ENCODE results near the gene DBI.
A peak's percentile ranks its signal among the peaks of the same experiment; 100 is the strongest.

Gene DBI

GRCh38 chr2:119338272-119338671 lies 28.5 kb upstream of the DBI start:
- no peaks in the 10 kb centered on the region for H3K36me3 ChIP-seq (ENCODE audit: insufficient read depth, low read length)
- H3K4me1 ChIP-seq (ENCODE audit: control insufficient read depth, insufficient read depth, low read length, unreplicated experiment) = no peaks in the 10 kb centered on the region
- H3K79me2 ChIP-seq (ENCODE audit: control insufficient read depth, insufficient read depth, low read length, unreplicated experiment) = no peaks in the 10 kb centered on the region
- no peak overlapping the region for H2AFZ ChIP-seq (ENCODE audit: low read length, unreplicated experiment)
- H3K27me3 ChIP-seq (ENCODE audit: insufficient read depth, low read length) = no peaks in the 10 kb centered on the region
- no peak overlapping the region for H3K27ac ChIP-seq (ENCODE audit: low read depth, low read length)
- no peak overlapping the region for H3K4me3 ChIP-seq (ENCODE audit: low read depth, low read length)

- Histone ChIP-seq H3K27me3 (ENCODE audit: insufficient read depth, low read length) (no peaks in the 10 kb centered on the region), H3K4me1 (ENCODE audit: control insufficient read depth, insufficient read depth, low read length, unreplicated experiment) (no peaks in the 10 kb centered on the region), H3K4me3 (ENCODE audit: low read depth, low read length) (no peak overlapping the region), H3K36me3 (ENCODE audit: insufficient read depth, low read length) (no peaks in the 10 kb centered on the region), H2AFZ (ENCODE audit: low read length, unreplicated experiment) (no peak overlapping the region), H3K27ac (ENCODE audit: low read depth, low read length) (no peak overlapping the region), H3K79me2 (ENCODE audit: control insufficient read depth, insufficient read depth, low read length, unreplicated experiment) (no peaks in the 10 kb centered on the region)
These were observed 27.8 kb upstream of the DBI start for GRCh38 chr2:119338826-119339561.

- Histone ChIP-seq H3K36me3 (ENCODE audit: insufficient read depth, low read length) (no peaks in the 10 kb centered on the region), H3K4me3 (ENCODE audit: low read depth, low read length) (no peak overlapping the region), H3K27ac (ENCODE audit: low read depth, low read length) (no peak overlapping the region)
These were observed 27.2 kb upstream of the DBI start for GRCh38 chr2:119339562-119339923.

GRCh38 chr2:119341684-119342083 lies 25.1 kb upstream of the DBI start:
- Histone ChIP-seq H3K27me3 (ENCODE audit: insufficient read depth, low read length) (no peaks in the 10 kb centered on the region), H3K4me3 (ENCODE audit: low read depth, low read length) (no peak overlapping the region), H3K27ac (ENCODE audit: low read depth, low read length) (no peak overlapping the region), H3K79me2 (ENCODE audit: control insufficient read depth, insufficient read depth, low read length, unreplicated experiment) (no peaks in the 10 kb centered on the region), H3K4me1 (ENCODE audit: control insufficient read depth, insufficient read depth, low read length, unreplicated experiment) (no peaks in the 10 kb centered on the region), H2AFZ (ENCODE audit: low read length, unreplicated experiment) (no peak overlapping the region), H3K36me3 (ENCODE audit: insufficient read depth, low read length) (no peaks in the 10 kb centered on the region)

More at GRCh38 chr2:119339562-119339923, 27.2 kb upstream of the DBI start:
- no peak overlapping the region for H2AFZ ChIP-seq (ENCODE audit: low read length, unreplicated experiment)
- H3K79me2 ChIP-seq (ENCODE audit: control insufficient read depth, insufficient read depth, low read length, unreplicated experiment) = no peaks in the 10 kb centered on the region
- H3K4me1 ChIP-seq (ENCODE audit: control insufficient read depth, insufficient read depth, low read length, unreplicated experiment) = no peaks in the 10 kb centered on the region
- H3K27me3 ChIP-seq (ENCODE audit: insufficient read depth, low read length) = no peaks in the 10 kb centered on the region

- Histone ChIP-seq H3K27me3 (ENCODE audit: insufficient read depth, low read length) (no peaks in the 10 kb centered on the region), H3K27ac (ENCODE audit: low read depth, low read length) (no peak overlapping the region), H3K4me3 (ENCODE audit: low read depth, low read length) (no peak overlapping the region), H2AFZ (ENCODE audit: low read length, unreplicated experiment) (no peak overlapping the region), H3K36me3 (ENCODE audit: insufficient read depth, low read length) (no peaks in the 10 kb centered on the region), H3K79me2 (ENCODE audit: control insufficient read depth, insufficient read depth, low read length, unreplicated experiment) (no peaks in the 10 kb centered on the region), H3K4me1 (ENCODE audit: control insufficient read depth, insufficient read depth, low read length, unreplicated experiment) (no peaks in the 10 kb centered on the region)
These were observed 17.5 kb upstream of the DBI start for GRCh38 chr2:119349289-119349688.

GRCh38 chr2:119350311-119350998 lies 16.3 kb upstream of the DBI start:
- H3K4me3 ChIP-seq (ENCODE audit: low read depth, low read length) = no peak overlapping the region
- no peaks in the 10 kb centered on the region for H3K4me1 ChIP-seq (ENCODE audit: control insufficient read depth, insufficient read depth, low read length, unreplicated experiment)
- no peaks in the 10 kb centered on the region for H3K79me2 ChIP-seq (ENCODE audit: control insufficient read depth, insufficient read depth, low read length, unreplicated experiment)
- no peaks in the 10 kb centered on the region for H3K27me3 ChIP-seq (ENCODE audit: insufficient read depth, low read length)
- H3K27ac ChIP-seq (ENCODE audit: low read depth, low read length) = no peak overlapping the region
- no peak overlapping the region for H2AFZ ChIP-seq (ENCODE audit: low read length, unreplicated experiment)
- no peaks in the 10 kb centered on the region for H3K36me3 ChIP-seq (ENCODE audit: insufficient read depth, low read length)

GRCh38 chr2:119352357-119352756 lies 14.4 kb upstream of the DBI start:
- no peaks in the 10 kb centered on the region for H3K4me1 ChIP-seq (ENCODE audit: control insufficient read depth, insufficient read depth, low read length, unreplicated experiment)
- H3K27ac ChIP-seq (ENCODE audit: low read depth, low read length) = no peak overlapping the region
- H2AFZ ChIP-seq (ENCODE audit: low read length, unreplicated experiment) = no peak overlapping the region
- no peaks in the 10 kb centered on the region for H3K27me3 ChIP-seq (ENCODE audit: insufficient read depth, low read length)
- H3K36me3 ChIP-seq (ENCODE audit: insufficient read depth, low read length) = no peaks in the 10 kb centered on the region
- no peaks in the 10 kb centered on the region for H3K79me2 ChIP-seq (ENCODE audit: control insufficient read depth, insufficient read depth, low read length, unreplicated experiment)
- no peak overlapping the region for H3K4me3 ChIP-seq (ENCODE audit: low read depth, low read length)

GRCh38 chr2:119354860-119355259 lies 11.9 kb upstream of the DBI start:
- H3K36me3 ChIP-seq (ENCODE audit: insufficient read depth, low read length) = no peaks in the 10 kb centered on the region
- no peak overlapping the region for H3K4me3 ChIP-seq (ENCODE audit: low read depth, low read length)
- no peak overlapping the region for H2AFZ ChIP-seq (ENCODE audit: low read length, unreplicated experiment)
- no peaks in the 10 kb centered on the region for H3K79me2 ChIP-seq (ENCODE audit: control insufficient read depth, insufficient read depth, low read length, unreplicated experiment)
- H3K4me1 ChIP-seq (ENCODE audit: control insufficient read depth, insufficient read depth, low read length, unreplicated experiment) = no peaks in the 10 kb centered on the region
- no peaks in the 10 kb centered on the region for H3K27me3 ChIP-seq (ENCODE audit: insufficient read depth, low read length)
- H3K27ac ChIP-seq (ENCODE audit: low read depth, low read length) = no peak overlapping the region

- Histone ChIP-seq H3K36me3 (ENCODE audit: insufficient read depth, low read length) (no peaks in the 10 kb centered on the region), H3K27me3 (ENCODE audit: insufficient read depth, low read length) (no peaks in the 10 kb centered on the region), H3K79me2 (ENCODE audit: control insufficient read depth, insufficient read depth, low read length, unreplicated experiment) (peaks cover 3% of the 10 kb centered on the region), H3K27ac (ENCODE audit: low read depth, low read length) (no peak overlapping the region), H3K4me3 (ENCODE audit: low read depth, low read length) (no peak overlapping the region), H2AFZ (ENCODE audit: low read length, unreplicated experiment) (no peak overlapping the region), H3K4me1 (ENCODE audit: control insufficient read depth, insufficient read depth, low read length, unreplicated experiment) (peaks cover under 1% of the 10 kb centered on the region)
These were observed 7.0 kb upstream of the DBI start for GRCh38 chr2:119359774-119360173.

GRCh38 chr2:119360423-119360966 lies 6.3 kb upstream of the DBI start:
- H3K27ac ChIP-seq (ENCODE audit: low read depth, low read length) = no peak overlapping the region
- H3K4me3 ChIP-seq (ENCODE audit: low read depth, low read length) = no peak overlapping the region
- H2AFZ ChIP-seq (ENCODE audit: low read length, unreplicated experiment) = no peak overlapping the region
- H3K36me3 ChIP-seq (ENCODE audit: insufficient read depth, low read length) = no peaks in the 10 kb centered on the region
- H3K79me2 ChIP-seq (ENCODE audit: control insufficient read depth, insufficient read depth, low read length, unreplicated experiment) = peaks cover 9% of the 10 kb centered on the region
- peaks cover 7% of the 10 kb centered on the region for H3K4me1 ChIP-seq (ENCODE audit: control insufficient read depth, insufficient read depth, low read length, unreplicated experiment)
- H3K27me3 ChIP-seq (ENCODE audit: insufficient read depth, low read length) = no peaks in the 10 kb centered on the region

GRCh38 chr2:119364798-119365197 lies 2.0 kb upstream of the DBI start:
- H3K36me3 ChIP-seq (ENCODE audit: insufficient read depth, low read length) = peaks cover 5% of the 10 kb centered on the region; the same call in 1 of the 2 replicates
- H2AFZ ChIP-seq (ENCODE audit: low read length, unreplicated experiment) = no peak overlapping the region
- H3K27ac ChIP-seq (ENCODE audit: low read depth, low read length) = no peak overlapping the region
- peak overlapping the region; percentile 88 for H3K4me3 ChIP-seq (ENCODE audit: low read depth, low read length)
- peaks cover 17% of the 10 kb centered on the region for H3K4me1 ChIP-seq (ENCODE audit: control insufficient read depth, insufficient read depth, low read length, unreplicated experiment)
- H3K27me3 ChIP-seq (ENCODE audit: insufficient read depth, low read length) = no peaks in the 10 kb centered on the region
- peaks cover 38% of the 10 kb centered on the region for H3K79me2 ChIP-seq (ENCODE audit: control insufficient read depth, insufficient read depth, low read length, unreplicated experiment)

All from ACC112 (cell line).